Gastroesophageal sphincter (tissue), 4 donors: Measurements from ENCODE around the gene GXYLT2. TPM values are rescaled to one million over a fixed set of nuclear protein-coding genes. Genes with fewer than 3 reads are reported as not detected.

Source experiments
- ATAC-seq: fragments of 150-250 bp; one replicate; pipeline ENCODE4 v1.9.1; 2016; ENCODE audit warnings: mild to moderate bottlenecking, moderate library complexity
- H3K27ac ChIP-seq, 4 donors: fragments of 200-600 bp; sonication (generic) in 3 of 4; 1 replicate in 3 of 4; 2 replicates in 1 of 4; pipeline ENCODE4 v1.5.1; 2016 to 2019
- H3K27me3 ChIP-seq: fragments of 200-600 bp; sonication (generic); one replicate; pipeline ENCODE4 v1.5.1; 2019
- H3K36me3 ChIP-seq, 2 donors: fragments of 200-600 bp; sonication (generic); one replicate each; pipeline ENCODE4 v1.5.1; 2019; ENCODE audit warnings: control low read depth in 1 of 2
- H3K4me1 ChIP-seq, 3 donors: fragments of 200-600 bp; sonication (generic); 1 replicate in 2 of 3; 2 replicates in 1 of 3; pipeline ENCODE4 v1.5.1; 2016 to 2019; ENCODE audit warnings: control low read depth in 2 of 3
- H3K4me3 ChIP-seq, 2 donors: fragments of 200-600 bp; sonication (generic); one replicate each; pipeline ENCODE4 v1.5.1; 2019; ENCODE audit warnings: mild to moderate bottlenecking in 1 of 2, moderate library complexity in 1 of 2
- H3K9me3 ChIP-seq, 3 donors: fragments of 200-600 bp; sonication (generic); one replicate each; pipeline ENCODE4 v1.5.1; 2017 to 2019; ENCODE audit warnings: control low read depth in 2 of 3
- CTCF ChIP-seq, 4 experiments: fragments of 200-600 bp in 2 of 4; fragments of 450-650 bp in 2 of 4; sonication (generic) in 1 of 4; IDR thresholded peaks; one replicate each; pipeline ENCODE4 v1.5.1; 2017 to 2019; ENCODE audit warnings: antibody characterized with exemption in 4 of 4, mild to moderate bottlenecking in 2 of 4, moderate library complexity in 2 of 4
- EP300 ChIP-seq: sonication (generic); formaldehyde crosslinking; IDR thresholded peaks from one replicate; pipeline ENCODE4 v1.6.1; 2017; ENCODE audit warnings: antibody characterized with exemption, mild to moderate bottlenecking
- POLR2A ChIP-seq, 2 donors: fragments of 450-650 bp; IDR thresholded peaks; one replicate each; pipeline ENCODE4 v1.6.1; 2017; ENCODE audit warnings: antibody characterized with exemption in 2 of 2, mild to moderate bottlenecking in 2 of 2, moderate library complexity in 1 of 2
- POLR2AphosphoS5 ChIP-seq: sonication (generic); formaldehyde crosslinking; IDR thresholded peaks from one replicate; pipeline ENCODE4 v1.6.1; 2017; ENCODE audit warnings: antibody characterized with exemption
- WGBS, 2 donors: methylation state at CpG; one replicate each; pipeline ENCODE4 v1.1.5; 2018; ENCODE audit warnings: low coverage in 1 of 2; 5-methylcytosine and 5-hydroxymethylcytosine counted together
- total RNA-seq, 4 donors: library from RNA; depleted of rRNA; stranded (reverse); fragments of >200 nt; gene quantifications; one replicate each; pipeline ENCODE4 v1.1.0, GENCODE V29; 2016

Gene GXYLT2
- total RNA-seq, 4 donors from 2014 or later: 6.1 to 7.9 (median 7.0) TPM

DNA sequence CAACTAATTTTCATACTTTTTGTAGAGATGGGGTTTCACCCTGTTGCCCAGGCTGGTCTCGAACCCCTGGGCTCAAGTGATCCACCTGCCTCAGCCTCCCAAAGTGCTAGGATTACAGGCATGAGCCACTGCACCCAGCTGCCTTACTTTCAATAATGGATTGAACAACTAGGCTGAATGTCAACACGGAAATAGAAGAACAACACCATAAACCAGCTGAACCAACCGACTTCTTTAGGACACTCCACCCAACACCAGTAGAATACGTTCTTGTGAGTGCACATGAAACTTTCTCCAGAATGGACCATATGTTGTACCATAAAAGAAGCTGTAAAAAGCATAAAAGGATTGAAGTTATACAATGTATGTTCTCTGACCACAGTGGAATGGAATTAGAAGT lies 42.9 kb downstream of the GXYLT2 start:
- H3K27me3 ChIP-seq: no peaks in the 10 kb centered on the region
- WGBS, 2 donors: 87 to 100% methylated on average over 2 to 3 of the region's 4 CpGs
- H3K4me3 ChIP-seq: no peak overlapping the region

DNA sequence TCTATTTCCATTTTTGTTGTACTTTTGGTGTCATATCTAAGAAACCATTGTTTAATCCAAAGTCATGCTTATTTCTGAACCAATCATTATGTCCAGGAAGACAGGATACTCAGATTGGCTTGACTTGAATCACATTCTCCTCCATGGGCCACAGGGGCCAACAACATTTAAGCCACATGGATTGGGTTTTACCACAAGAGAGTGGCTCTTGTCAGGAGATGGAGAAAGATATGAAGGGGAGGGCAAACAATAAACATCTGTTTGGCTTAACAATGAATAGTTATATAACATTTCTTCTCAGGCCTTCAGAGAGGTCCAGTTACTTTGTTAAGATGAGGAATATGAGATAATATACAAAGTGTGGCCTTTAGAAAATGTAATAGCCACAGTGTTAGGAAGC lies 44.6 kb downstream of the GXYLT2 start:
- ATAC-seq: no peak
- H3K4me1 ChIP-seq: no peaks in the 10 kb centered on the region
- H3K36me3 ChIP-seq: no peaks in the 10 kb centered on the region
- H3K4me3 ChIP-seq: no peak overlapping the region
- H3K9me3 ChIP-seq: peaks cover 0 to 6% (median 0%) of the 10 kb centered on the region in 3 donors
- no peak for TF ChIP-seq EP300
- no peak for TF ChIP-seq POLR2A (IDR thresholded peaks at IDR 0.05)
- no peak for TF ChIP-seq POLR2AphosphoS5
- TF ChIP-seq CTCF (IDR thresholded peaks at IDR 0.05): no peak
- no peak overlapping the region for H3K27ac ChIP-seq
- H3K27me3 ChIP-seq: no peaks in the 10 kb centered on the region

More for the DNA sequence above, 42.9 kb downstream of the GXYLT2 start:
- TF ChIP-seq EP300 (no peak), POLR2A (IDR thresholded peaks at IDR 0.05) (no peak), CTCF (IDR thresholded peaks at IDR 0.05) (no peak), POLR2AphosphoS5 (no peak)
- no peak for ATAC-seq
- Histone ChIP-seq H3K4me1 (no peaks in the 10 kb centered on the region), H3K36me3 (no peaks in the 10 kb centered on the region), H3K9me3 (peaks cover 0 to 6% (median 0%) of the 10 kb centered on the region in 3 donors), H3K27ac (no peak overlapping the region)

GRCh38 chr3:72938471-72939265 lies 50.8 kb downstream of the GXYLT2 start:
- Histone ChIP-seq H3K4me1 (peaks cover 0 to 15% (median 0%) of the 10 kb centered on the region in 3 donors), H3K27ac (peak overlapping the region in 3 of 4 donors; percentile 28 to 51 (median 41)), H3K4me3 (no peak overlapping the region), H3K9me3 (no peaks in the 10 kb centered on the region), H3K27me3 (no peaks in the 10 kb centered on the region), H3K36me3 (no peaks in the 10 kb centered on the region)
- TF ChIP-seq POLR2AphosphoS5 (peak; percentile 81), CTCF (IDR thresholded peaks at IDR 0.05) (peak; percentile 53 to 88 (median 69)), POLR2A (IDR thresholded peaks at IDR 0.05) (no peak), EP300 (no peak)
- peak; percentile 92 for ATAC-seq
- 14 to 28% methylated on average over 4 to 5 of the region's 5 CpGs for WGBS, 2 donors

GRCh38 chr3:72941245-72941644 lies 53.4 kb downstream of the GXYLT2 start:
- Histone ChIP-seq H3K27me3 (no peaks in the 10 kb centered on the region), H3K4me3 (no peak overlapping the region), H3K27ac (no peak overlapping the region), H3K9me3 (no peaks in the 10 kb centered on the region), H3K36me3 (no peaks in the 10 kb centered on the region), H3K4me1 (peaks cover 0 to 15% (median 0%) of the 10 kb centered on the region in 3 donors)
- no peak for TF ChIP-seq EP300
- TF ChIP-seq POLR2A (IDR thresholded peaks at IDR 0.05): no peak
- no peak for TF ChIP-seq CTCF (IDR thresholded peaks at IDR 0.05)
- TF ChIP-seq POLR2AphosphoS5: no peak
- 43 to 62% methylated on average over 1 of the region's 1 CpG for WGBS, 2 donors
- no peak for ATAC-seq

DNA sequence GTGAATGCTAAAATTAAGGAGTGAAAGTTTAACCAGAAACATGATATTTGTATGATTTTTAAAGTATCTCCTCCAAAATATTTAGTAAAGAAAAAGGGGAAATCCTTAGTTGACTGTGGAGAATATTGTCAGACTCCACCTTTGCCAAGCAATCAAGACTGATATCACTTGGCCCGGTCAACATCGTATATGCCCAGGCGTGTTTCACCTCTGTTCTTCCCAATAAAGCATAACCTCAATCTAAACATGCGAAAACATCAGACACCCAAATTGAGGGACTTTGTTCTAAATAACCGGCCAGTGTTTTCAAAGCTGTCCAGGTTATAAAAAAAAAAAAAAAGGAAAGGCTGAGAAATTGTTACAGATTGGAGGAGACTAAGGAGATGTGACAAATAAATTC lies 54.6 kb downstream of the GXYLT2 start:
- 90 to 95% methylated on average over 2 to 5 of the region's 5 CpGs for WGBS, 2 donors

More for the DNA sequence above, 54.6 kb downstream of the GXYLT2 start:
- no peaks in the 10 kb centered on the region for H3K9me3 ChIP-seq
- TF ChIP-seq POLR2A (IDR thresholded peaks at IDR 0.05) (no peak), EP300 (no peak), CTCF (IDR thresholded peaks at IDR 0.05) (no peak), POLR2AphosphoS5 (no peak)
- H3K36me3 ChIP-seq: no peaks in the 10 kb centered on the region
- H3K4me1 ChIP-seq: peaks cover 0 to 15% (median 0%) of the 10 kb centered on the region in 3 donors
- no peak for ATAC-seq
- no peak overlapping the region for H3K27ac ChIP-seq
- no peak overlapping the region for H3K4me3 ChIP-seq
- no peaks in the 10 kb centered on the region for H3K27me3 ChIP-seq
